GM19467 (cell line): ENCODE data around the gene SPEG.
A peak's percentile ranks its signal among the peaks of the same experiment; 100 is the strongest.

Source experiments
- ATAC-seq: cut with Tn5 transposase; IDR thresholded peaks from one replicate; pipeline ENCODE4 v1.9.1; 2021; ENCODE audit warnings: mild to moderate bottlenecking, moderate library complexity; ENCODE audit not compliant: unreplicated experiment

SPEG gene

GRCh38 chr2:219542931-219543595 lies 108.4 kb downstream of the SPEG start:
- ATAC-seq, result peak; percentile 33

GRCh38 chr2:219543596-219544358 lies 109.1 kb downstream of the SPEG start, which contains the start of the genes CHPF and TMEM198:
TSS of gene CHPF (minus strand) at chr2:219543809. CDS start at chr2:219543538, 271 bp downstream.
TSS of gene TMEM198 (plus strand) at chr2:219544028. CDS start at chr2:219544728, 700 bp downstream.
- peak; percentile 73 for ATAC-seq

- no peak for ATAC-seq
These were observed 109.9 kb downstream of the SPEG start for GRCh38 chr2:219544567-219544966.

GRCh38 chr2:219545295-219545942 lies 110.8 kb downstream of the SPEG start:
- no peak for ATAC-seq

- no peak for ATAC-seq
These were observed 111.3 kb downstream of the SPEG start for GRCh38 chr2:219545943-219546352.

DNA sequence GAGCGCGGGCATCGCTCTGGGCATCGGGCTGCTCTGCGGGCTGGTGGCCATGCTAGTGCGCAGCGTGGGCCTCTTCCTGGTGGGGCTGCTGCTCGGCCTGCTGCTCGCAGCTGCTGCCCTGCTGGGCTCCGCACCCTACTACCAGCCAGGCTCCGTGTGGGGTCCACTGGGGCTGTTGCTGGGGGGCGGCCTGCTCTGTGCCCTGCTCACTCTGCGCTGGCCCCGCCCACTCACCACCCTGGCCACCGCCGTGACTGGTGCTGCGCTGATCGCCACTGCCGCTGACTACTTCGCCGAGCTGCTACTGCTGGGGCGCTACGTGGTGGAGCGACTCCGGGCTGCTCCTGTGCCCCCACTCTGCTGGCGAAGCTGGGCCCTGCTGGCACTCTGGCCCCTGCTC lies 113.0 kb downstream of the SPEG start:
- no peak for ATAC-seq
